IPS-18c (cell line): ENCODE data around the gene ENTHD1.
"Not testable (repeated sequence)": the region's sequence is repeated elsewhere in the genome, so short reads cannot be mapped to it uniquely, and the experiment has no call there.

Experiments used
- H3K4me3 ChIP-seq: 2 replicates; pipeline ENCODE4 v1.7.0; 2013; ENCODE audit warnings: low read depth, mild to moderate bottlenecking, low read length, moderate library complexity; ENCODE audit not compliant: insufficient read depth
- H3K9me3 ChIP-seq: one replicate; pipeline ENCODE4 v1.6.1; 2013; ENCODE audit warnings: mild to moderate bottlenecking, low read length, moderate library complexity; ENCODE audit not compliant: control insufficient read depth, insufficient read depth

The ENTHD1 gene

GRCh38 chr22:39734866-39735265 lies 158.7 kb downstream of the ENTHD1 start:
- Histone ChIP-seq H3K4me3 (no peak overlapping the region), H3K9me3 (no peaks in the 10 kb centered on the region)

DNA sequence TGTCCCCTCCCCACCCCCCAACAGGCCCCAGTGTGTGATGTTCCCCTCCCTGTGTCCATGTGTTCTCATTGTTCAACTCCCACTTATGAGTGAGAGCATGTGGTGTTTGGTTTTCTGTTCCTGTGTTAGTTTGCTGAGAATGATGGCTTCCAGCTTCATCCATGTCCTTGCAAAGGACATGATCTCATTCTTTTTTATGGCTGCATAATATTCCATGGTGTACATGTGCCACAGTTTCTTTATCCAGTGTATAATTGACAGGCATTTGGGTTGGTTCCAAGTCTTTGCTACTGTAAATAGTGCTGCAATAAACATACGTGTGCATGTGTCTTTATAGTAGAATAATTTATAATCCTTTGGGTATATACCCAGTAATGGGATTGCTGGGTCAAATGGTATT lies 159.5 kb downstream of the ENTHD1 start:
- not testable (repeated sequence) for H3K4me3 ChIP-seq, H3K9me3 ChIP-seq

DNA sequence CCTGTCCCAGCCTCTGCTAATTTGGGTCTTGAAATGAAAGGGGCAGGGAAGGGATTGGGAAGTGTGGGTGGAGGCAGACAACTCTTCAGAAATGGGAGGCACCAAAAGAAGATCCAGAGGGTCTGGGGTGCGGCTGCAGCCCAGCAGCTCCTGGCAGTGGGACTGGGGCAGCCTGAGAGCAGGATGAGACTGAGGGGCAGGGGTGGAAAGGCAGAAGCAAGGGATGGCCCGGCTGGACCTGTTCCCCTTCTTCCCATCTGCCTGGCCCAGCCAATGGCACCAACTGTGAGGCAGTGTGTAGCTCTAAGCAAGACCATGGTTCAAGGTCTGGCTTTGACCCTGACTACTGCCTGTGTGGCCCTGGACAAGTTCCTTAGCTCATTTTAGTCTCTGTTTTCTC lies 160.4 kb downstream of the ENTHD1 start:
- Histone ChIP-seq H3K9me3 (no peaks in the 10 kb centered on the region), H3K4me3 (no peak overlapping the region)

DNA sequence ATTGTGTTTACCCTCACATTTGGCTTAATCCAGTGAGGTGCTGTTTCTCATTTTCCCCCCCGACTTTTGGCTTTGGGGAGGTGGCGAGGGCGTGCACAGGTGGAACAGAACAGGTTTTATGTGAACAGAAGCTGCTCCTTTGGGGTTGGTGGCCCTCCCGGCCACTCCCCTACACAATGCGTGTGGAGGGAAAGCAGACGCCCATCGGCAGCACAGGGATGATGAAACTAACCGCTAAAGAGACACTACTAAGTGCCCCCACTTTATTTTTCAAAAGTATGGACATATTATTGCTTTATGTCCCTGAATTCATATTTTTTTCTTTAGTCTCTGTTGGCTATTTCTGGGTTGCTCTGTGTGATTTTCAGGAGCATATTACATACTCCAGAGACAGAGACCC lies 160.9 kb downstream of the ENTHD1 start:
- Histone ChIP-seq H3K4me3 (no peak overlapping the region), H3K9me3 (no peaks in the 10 kb centered on the region)

DNA sequence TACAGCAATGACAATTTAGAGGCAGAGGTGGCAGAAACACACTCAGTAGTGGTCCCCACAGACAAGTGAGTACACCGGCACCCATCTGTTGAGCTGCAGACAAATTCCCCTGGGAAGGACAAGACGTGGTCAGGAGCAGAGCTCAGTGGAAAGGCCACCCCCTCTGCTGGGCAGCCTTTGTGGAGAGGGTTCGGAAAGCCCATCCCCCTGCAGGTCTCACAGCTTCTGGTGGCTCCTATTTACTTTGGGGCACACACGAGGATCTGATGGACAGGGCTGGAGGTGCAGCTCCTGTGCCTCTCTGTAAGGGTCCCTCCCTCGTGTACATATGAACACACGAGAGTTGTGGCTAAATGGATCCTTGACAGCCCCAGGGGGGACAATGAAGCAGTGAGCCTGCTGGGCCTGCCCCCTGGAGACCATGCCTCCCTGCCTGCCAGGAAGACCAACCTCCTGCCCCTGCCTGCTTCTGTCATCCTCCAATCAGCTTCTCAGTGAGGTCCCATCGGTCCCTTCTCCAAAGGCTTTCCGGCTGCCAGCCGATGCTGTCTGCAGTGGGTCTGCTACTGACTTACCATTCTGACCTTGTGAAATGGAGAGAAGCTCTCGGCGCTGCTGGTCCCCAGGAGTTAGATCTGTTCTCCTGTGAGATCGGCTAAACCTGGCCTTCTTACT lies 161.5 kb downstream of the ENTHD1 start:
- no peak overlapping the region for H3K4me3 ChIP-seq
- no peaks in the 10 kb centered on the region for H3K9me3 ChIP-seq

DNA sequence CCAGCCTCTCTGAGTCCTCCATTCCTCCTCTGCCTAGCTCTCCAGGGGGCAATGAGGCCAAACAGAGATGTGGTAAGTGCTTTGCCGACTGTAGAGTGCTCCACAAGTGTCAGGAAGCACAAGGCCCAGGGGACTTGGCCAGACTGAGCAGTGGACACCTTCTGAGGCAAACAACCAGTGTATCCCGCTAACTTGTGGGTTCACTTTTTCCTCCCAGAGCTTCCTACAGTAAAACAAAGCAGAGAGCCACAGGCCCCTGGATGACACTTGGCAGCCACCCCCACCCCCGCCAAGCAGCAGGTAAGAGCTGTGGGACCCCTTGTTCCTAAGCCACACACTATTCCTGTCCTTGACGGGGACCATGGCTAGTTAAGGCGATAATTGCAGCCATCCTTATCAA lies 162.1 kb downstream of the ENTHD1 start:
- Histone ChIP-seq H3K4me3 (no peak overlapping the region), H3K9me3 (no peaks in the 10 kb centered on the region)

DNA sequence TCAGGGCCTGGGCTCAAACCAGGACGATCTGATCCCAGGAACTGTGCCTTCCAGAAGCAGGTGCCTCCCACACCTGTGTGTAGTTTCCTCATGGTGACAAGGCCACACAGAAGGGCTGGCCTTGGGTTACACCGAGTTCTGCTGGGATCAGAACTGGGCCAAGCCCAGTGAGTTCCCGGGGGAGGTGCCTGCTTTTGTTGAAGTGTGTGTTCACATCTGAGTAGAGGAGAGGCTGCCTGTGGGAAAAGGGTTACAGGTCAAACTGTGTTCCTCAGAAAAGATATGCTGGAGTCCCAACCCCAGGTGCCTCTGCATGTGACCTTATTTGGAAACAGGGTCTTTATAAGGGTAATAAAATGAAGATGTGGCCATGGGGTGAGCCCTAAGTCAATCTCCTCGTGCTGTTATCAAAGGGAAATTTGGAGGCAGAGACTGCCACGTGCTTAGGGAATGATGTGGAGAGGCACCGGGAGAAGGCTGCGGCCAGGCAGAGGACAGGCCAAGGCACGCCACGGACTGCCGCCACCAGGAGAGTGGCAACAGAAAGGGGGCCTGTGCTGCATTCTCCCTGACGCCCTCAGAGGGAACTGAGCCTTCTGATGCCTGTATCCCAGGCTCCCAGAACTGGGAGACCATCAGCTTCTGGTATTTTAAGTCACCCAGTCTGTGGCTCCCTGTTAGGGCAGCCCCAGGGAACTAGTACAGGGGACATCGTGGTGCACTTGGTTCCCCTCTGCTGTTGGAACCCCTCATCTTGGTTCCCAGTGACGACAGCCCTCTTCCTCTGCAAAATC lies 164.2 kb downstream of the ENTHD1 start:
- no peak overlapping the region for H3K4me3 ChIP-seq
- no peaks in the 10 kb centered on the region for H3K9me3 ChIP-seq

GRCh38 chr22:39728236-39728860 lies 165.2 kb downstream of the ENTHD1 start:
- H3K4me3 ChIP-seq = no peak overlapping the region
- H3K9me3 ChIP-seq = no peaks in the 10 kb centered on the region

GRCh38 chr22:39727541-39727940 lies 166.0 kb downstream of the ENTHD1 start:
- no peak overlapping the region for H3K4me3 ChIP-seq
- H3K9me3 ChIP-seq = no peaks in the 10 kb centered on the region

DNA sequence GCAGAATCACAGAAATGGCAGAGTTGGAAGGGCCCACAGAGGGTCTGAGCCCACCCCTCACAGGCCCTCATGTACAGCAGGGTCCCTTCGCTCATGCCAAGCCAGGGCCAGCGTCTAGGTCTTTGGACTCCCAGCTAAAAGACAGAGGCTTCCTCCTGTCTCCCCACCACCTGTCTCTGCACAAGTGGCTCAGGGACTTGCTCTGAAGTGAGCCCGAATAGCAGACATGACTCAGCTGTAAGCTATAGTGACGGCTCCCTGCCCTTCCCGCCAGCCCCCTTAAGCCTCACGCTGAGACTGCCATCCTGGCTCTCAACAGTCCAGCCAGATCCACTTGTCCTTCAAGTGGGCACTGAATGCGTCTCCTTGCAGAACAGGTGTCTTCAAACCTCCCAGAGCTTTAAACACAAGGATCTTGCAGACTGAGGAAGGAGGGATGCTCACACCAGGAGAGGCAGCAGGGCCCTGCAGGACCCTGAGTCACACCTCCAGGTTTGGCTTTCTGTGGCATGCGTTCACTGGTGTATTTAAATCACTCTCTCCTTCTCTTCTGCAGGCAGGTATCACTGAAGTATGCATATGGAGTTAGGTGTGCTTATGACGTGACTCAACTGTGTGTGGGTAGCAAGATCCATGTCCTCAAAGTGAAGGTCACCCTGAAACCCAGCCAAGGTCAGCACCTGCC lies 168.1 kb downstream of the ENTHD1 start:
- Histone ChIP-seq H3K9me3 (no peaks in the 10 kb centered on the region), H3K4me3 (no peak overlapping the region)

- H3K4me3 ChIP-seq = no peak overlapping the region
- no peaks in the 10 kb centered on the region for H3K9me3 ChIP-seq
Observed at GRCh38 chr22:39724857-39725256, 168.7 kb downstream of the ENTHD1 start.

DNA sequence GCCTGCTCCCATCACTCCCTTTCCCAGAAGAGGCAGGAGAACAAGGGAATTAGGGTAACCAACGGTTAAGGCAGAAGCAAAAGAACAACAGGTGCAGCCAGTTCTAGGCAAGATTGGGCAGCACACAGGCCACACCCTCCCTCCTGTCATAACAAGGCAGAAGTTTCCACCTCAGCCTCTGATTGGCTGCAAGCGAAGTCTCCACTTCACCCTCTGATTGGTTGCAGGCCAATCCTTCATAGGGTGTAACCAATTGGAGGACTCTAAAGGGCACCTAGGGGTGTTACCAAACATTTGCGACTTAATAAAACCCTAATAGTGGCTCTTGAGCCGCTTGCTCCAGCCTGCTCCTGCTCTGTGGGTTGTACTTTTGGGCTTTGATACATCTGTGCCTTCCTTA lies 169.2 kb downstream of the ENTHD1 start:
- Histone ChIP-seq H3K9me3 (no peaks in the 10 kb centered on the region), H3K4me3 (no peak overlapping the region)

- Histone ChIP-seq H3K4me3 (no peak overlapping the region), H3K9me3 (no peaks in the 10 kb centered on the region)
Observed at GRCh38 chr22:39723899-39724351, 169.6 kb downstream of the ENTHD1 start.

- H3K9me3 ChIP-seq = no peaks in the 10 kb centered on the region
- no peak overlapping the region for H3K4me3 ChIP-seq
Observed at GRCh38 chr22:39723463-39723862, 170.1 kb downstream of the ENTHD1 start.

DNA sequence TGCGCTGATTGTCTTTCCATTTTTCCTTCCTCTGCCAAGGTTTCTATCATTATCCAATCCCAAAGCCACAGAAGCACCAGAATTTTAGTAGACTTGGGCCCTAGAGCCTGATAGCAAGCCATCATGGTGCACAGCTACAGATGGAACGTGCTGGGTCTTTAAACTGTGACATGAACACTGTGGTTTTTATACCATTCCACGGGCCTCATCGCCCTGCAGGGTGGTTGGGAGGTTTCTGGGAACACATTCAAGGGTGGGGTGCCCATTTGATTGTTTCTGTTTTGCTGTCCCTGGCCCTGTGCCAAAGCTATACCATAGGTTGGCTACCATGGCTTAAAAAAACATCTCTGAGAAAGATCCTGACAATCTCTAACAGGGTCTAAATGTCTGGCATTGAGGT lies 171.1 kb downstream of the ENTHD1 start:
- Histone ChIP-seq H3K9me3 (no peaks in the 10 kb centered on the region), H3K4me3 (no peak overlapping the region)

DNA sequence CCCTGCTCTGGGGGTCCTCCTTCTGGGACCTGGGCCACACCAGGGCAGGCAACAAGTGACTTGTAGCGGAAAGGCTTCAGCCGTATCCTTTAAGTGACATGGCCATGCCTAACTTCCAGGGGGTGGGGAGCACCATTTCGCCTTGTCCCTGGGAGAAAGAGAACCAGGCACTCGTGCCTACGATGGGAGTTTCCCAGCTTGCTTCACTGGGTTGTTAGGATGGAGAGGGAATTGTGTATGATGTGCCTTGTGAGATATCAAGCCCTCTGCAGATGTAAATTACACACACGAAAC lies 171.6 kb downstream of the ENTHD1 start:
- Histone ChIP-seq H3K9me3 (no peaks in the 10 kb centered on the region), H3K4me3 (no peak overlapping the region)

- no peaks in the 10 kb centered on the region for H3K9me3 ChIP-seq
- H3K4me3 ChIP-seq = no peak overlapping the region
Observed at GRCh38 chr22:39721206-39722031, 172.1 kb downstream of the ENTHD1 start.
